GM03348 (cell line): Measurements from ENCODE around the gene TRPM3.

Source experiments
- DNase-seq: peaks from one replicate; pipeline ENCODE4 v3.0.0; 2012; ENCODE audit warnings: low spot score

The TRPM3 gene

GRCh38 chr9:70817311-70817710, 304.1 kb downstream of the TRPM3 start:
- no peak for DNase-seq

- no peak for DNase-seq
These were observed 304.5 kb downstream of the TRPM3 start for GRCh38 chr9:70816891-70817290.

GRCh38 chr9:70816316-70816715, 305.1 kb downstream of the TRPM3 start:
- DNase-seq, result no peak

GRCh38 chr9:70814597-70814996, 306.8 kb downstream of the TRPM3 start:
- no peak for DNase-seq

GRCh38 chr9:70813141-70813540, 308.3 kb downstream of the TRPM3 start:
- no peak for DNase-seq

GRCh38 chr9:70811638-70812037, 309.8 kb downstream of the TRPM3 start:
- DNase-seq, result no peak

GRCh38 chr9:70806875-70807274, 314.5 kb downstream of the TRPM3 start:
- no peak for DNase-seq

GRCh38 chr9:70805949-70806348, 315.5 kb downstream of the TRPM3 start:
- no peak for DNase-seq

- no peak for DNase-seq
These were observed 318.5 kb downstream of the TRPM3 start for GRCh38 chr9:70802758-70803436.

- peak; percentile 11 for DNase-seq
These were observed 319.2 kb downstream of the TRPM3 start for GRCh38 chr9:70802206-70802605.

GRCh38 chr9:70801181-70801829, 320.1 kb downstream of the TRPM3 start:
- no peak for DNase-seq

GRCh38 chr9:70798018-70798417, 323.4 kb downstream of the TRPM3 start:
- DNase-seq, result no peak

- no peak for DNase-seq
These were observed 325.6 kb downstream of the TRPM3 start for GRCh38 chr9:70795841-70796240.

- no peak for DNase-seq
These were observed 328.6 kb downstream of the TRPM3 start for GRCh38 chr9:70792796-70793195.

GRCh38 chr9:70791936-70792335, 329.5 kb downstream of the TRPM3 start:
- DNase-seq, result no peak

- DNase-seq, result no peak
These were observed 332.3 kb downstream of the TRPM3 start for GRCh38 chr9:70789086-70789485.

GRCh38 chr9:70784456-70784855, 337.0 kb downstream of the TRPM3 start:
- DNase-seq, result no peak

GRCh38 chr9:70778568-70778967, 342.9 kb downstream of the TRPM3 start:
- no peak for DNase-seq

- no peak for DNase-seq
These were observed 347.8 kb downstream of the TRPM3 start for GRCh38 chr9:70773579-70773978.

GRCh38 chr9:70772601-70773000, 348.8 kb downstream of the TRPM3 start:
- no peak for DNase-seq

GRCh38 chr9:70765946-70766345, 355.5 kb downstream of the TRPM3 start:
- no peak for DNase-seq

GRCh38 chr9:70761139-70761670, 360.2 kb downstream of the TRPM3 start:
- no peak for DNase-seq

GRCh38 chr9:70760228-70760627, 361.2 kb downstream of the TRPM3 start:
- no peak for DNase-seq

- DNase-seq, result no peak
These were observed 368.1 kb downstream of the TRPM3 start for GRCh38 chr9:70753311-70753710.
